CD4-positive, alpha-beta T cell treated with Interferon gamma for 1 hour (primary cell): ENCODE results near the gene RREB1.
"Not testable (repeated sequence)": the region's sequence is repeated elsewhere in the genome, so short reads cannot be mapped to it uniquely, and the experiment has no call there.

Source experiments
- DNase-seq: peaks from one replicate; pipeline ENCODE4 v3.0.0-alpha.2; 2020

Gene RREB1

GRCh38 chr6:7267466-7268091, 159.8 kb downstream of the RREB1 start:
- peak; percentile 25 for DNase-seq

- DNase-seq: no peak
These were observed 160.6 kb downstream of the RREB1 start for GRCh38 chr6:7268362-7268761.

GRCh38 chr6:7268816-7269555, 161.2 kb downstream of the RREB1 start:
- no peak for DNase-seq

DNA sequence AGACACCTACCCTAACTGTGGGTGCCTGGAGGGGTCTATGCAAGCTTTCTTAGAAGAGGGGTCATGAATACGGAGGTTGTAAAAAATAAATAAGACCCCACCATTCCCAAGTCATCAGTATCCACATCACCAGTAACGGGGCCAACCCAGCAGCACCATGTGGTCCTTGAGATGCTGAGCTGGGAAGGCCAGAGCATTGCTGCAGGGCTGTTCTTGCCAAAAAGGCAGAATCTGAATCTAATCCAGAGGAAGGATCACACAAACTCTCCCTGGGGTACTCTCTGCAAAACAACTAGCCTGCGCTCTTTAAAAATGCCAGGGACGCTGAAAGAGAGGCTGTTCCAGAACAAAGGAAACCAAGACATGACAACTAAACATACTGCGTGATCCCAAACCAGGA, 162.1 kb downstream of the RREB1 start:
- no peak for DNase-seq

GRCh38 chr6:7270320-7271204, 162.8 kb downstream of the RREB1 start:
- DNase-seq: no peak

DNA sequence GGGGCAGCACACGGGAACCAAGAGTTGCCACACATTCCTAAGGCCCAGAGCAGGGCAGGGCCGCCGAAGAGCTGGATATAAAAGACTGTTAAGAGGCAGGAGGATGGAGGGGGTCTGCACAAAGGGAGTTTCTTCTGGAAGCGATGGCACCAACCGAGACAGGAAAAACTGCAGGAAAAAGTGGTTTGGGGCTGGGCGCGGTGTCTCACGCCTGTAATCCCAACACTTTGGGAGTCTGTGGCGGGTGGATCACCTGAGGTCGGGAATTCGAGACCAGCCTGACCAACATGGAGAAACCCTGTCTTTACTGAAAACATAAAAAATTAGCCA, 163.4 kb downstream of the RREB1 start:
- DNase-seq: no peak

- no peak for DNase-seq
These were observed 165.9 kb downstream of the RREB1 start for GRCh38 chr6:7273709-7274108.

GRCh38 chr6:7274525-7274924, 166.8 kb downstream of the RREB1 start:
- not testable (repeated sequence) for DNase-seq

DNA sequence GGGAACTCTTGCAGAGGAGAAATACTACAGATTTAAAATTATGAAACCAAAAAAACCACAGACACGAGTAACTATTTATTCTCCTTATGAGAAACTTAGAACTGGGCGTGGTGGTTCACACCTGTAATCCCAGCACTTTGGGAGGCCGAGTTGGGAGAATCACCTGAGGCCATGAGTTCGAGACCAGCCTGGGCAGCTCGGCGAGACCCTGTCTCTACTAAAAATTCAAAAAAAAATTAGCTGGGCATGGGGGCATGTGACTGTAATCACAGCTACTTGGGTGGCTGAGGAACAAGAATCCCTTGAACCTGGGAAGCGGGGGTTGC, 168.4 kb downstream of the RREB1 start:
- DNase-seq: no peak

DNA sequence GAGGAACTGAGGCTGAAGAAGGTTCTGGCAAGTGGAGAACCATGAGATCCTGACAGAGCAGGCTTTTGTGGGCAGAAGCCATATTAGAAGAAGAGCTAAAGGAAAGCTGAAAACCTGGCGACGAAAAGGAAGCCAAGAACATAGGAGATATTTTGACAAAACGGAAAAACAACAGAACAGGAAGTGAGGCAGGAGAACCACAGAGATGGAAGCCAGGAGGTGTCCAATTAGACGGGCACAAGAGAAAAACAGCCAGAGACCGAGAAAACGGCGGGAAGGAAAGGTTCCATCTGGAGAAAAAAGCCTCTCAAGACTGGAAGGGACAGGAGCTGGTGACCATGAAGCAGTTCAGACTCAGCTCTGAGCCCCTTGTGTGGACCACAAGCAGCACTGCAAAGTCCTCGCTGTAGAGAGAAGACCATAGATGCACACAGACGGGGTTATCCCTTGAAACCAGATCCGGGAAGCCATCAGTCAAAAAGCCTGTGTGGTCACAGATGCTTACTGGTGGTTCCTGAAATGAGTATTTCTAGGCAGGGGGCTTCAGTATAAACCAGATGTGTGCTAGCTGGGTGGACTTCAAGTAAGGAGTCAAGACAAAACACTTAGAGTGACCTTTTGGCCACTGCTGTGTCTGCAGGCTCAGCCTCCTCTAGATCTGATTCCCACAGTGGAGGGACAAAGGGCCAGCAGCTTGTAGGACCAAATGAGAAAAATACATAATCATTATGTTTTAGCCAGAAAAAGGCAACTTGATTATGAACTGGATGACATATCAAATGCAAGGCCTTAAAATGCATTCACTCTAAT, 174.5 kb downstream of the RREB1 start:
- no peak for DNase-seq

DNA sequence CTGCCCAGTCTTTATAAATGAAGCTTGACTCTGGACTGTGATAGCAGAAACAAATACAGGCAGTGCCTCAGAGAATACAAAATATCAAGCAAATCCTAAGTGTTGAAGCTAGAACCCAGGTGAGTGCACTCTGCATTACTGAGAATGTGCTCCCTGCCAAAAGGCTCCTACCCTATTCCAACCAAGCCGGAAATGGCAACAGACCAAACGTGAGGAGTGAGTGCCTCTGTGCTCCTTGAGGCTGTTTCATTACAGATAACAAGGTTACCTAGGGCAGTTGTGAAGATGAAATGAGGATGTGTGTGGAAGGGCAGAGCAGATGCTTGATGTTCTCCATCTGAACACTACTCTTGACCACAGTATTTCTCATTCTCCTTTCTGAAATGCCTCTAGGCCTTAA, 175.9 kb downstream of the RREB1 start:
- DNase-seq: no peak

- DNase-seq: no peak
These were observed 177.7 kb downstream of the RREB1 start for GRCh38 chr6:7285416-7285815.

DNA sequence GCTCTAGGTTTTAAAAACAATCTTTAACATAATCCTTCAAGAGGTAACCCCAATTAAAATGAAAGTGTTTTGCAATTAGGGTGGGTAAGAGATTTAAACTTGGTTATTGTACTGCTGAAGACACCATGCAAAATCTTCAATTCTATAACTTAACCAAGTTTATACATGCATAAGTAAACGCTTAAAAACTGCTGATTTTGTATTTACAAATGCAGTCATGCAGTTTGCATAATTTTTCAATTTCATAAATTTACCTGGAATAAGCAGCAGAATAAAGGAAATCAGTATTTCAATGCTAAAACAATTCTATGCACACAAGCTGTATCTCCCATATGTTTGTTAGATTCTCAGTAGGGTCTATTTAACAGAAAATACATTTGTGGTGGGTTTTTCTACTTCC, 182.3 kb downstream of the RREB1 start:
- DNase-seq: no peak

- no peak for DNase-seq
These were observed 185.0 kb downstream of the RREB1 start for GRCh38 chr6:7292596-7293255.

DNA sequence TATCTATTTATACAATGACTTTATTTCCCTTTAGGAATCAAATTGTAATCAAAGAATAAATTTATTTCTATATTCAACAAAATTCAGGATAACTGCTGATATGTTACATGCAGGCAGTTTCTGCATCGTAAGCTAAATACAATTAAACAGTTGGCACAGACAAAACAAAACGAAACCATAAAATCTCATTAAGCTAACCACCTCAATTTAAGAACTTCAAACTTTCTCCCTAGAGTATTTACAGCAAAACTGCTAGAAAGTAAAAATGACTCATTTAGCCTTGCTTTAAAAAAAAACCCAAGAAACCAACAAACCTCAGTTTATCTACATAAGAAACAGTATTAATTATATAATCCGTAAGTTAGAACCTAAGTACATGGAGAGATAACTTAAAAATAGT, 188.2 kb downstream of the RREB1 start:
- no peak for DNase-seq

DNA sequence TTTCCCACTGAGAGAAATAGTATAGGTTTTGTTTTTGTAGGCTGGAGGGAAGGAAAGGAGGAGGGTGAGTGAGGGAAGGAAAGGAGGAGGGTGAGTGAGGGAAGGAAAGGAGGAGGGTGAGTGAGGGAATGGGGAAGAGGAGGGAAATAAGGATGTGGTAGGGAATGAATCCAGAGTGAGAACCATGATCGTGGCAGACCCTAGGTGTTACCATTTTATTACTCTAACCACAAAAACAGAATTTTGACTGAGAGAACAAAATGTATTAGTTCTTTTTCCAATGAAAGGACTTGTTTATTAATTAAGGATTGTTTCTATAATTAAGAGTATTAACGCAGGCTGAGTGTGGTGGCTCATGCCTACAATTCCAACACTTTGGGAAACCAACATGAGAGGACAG, 188.8 kb downstream of the RREB1 start:
- DNase-seq: no peak

DNA sequence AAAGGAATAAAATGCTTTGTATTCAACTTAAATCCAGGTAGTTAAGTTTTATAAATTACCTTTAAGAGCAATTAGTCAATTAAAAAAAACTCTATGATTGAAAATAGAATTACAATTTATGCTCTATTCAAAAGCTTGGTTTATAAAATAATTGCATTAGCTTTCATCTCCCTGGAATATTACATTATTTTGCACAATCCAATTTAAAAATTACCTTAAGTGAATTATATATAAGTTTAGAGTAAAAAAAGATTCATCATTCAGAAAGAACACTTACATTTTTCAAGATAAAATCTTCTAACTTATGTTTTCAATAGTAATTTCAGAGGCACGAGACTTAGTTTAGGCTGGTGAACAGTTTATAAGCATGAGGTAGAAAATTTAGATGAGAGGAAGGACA, 190.4 kb downstream of the RREB1 start:
- no peak for DNase-seq

DNA sequence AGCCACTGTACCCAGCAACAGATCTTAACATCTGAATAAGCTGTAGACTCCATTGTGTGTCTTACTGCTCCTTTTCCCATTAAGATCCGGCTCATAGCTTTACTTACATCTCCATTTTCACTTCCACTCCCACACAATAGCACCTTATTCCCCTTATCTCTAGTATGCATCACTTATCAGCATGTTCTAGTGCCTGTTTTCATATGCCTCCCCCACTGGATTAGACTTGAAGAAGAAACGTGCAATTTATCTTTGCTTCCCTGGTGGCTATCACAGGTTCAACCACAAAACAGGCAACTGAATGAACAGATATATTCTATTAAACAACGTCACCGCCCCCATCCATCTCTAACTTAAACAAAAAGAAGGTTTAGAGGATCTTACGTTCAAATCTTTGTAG, 193.2 kb downstream of the RREB1 start:
- DNase-seq: no peak
